H1 (cell line): ENCODE measurements around the gene SLC25A36. TPM values are rescaled to one million over a fixed set of nuclear protein-coding genes. Genes with fewer than 3 reads are reported as not detected.

Experiments
- CHD2 ChIP-seq: IDR thresholded peaks from 2 replicates; pipeline ENCODE4 v1.6.1; 2012; ENCODE audit warnings: low read length, improper control_type of control experiment
- CHD7 ChIP-seq: fragments of 300-600 bp; sonication (generic); IDR thresholded peaks from 2 replicates; pipeline ENCODE4 v1.7.1; 2012; ENCODE audit warnings: low read length, moderate library complexity, mild to moderate bottlenecking, inconsistent platforms; ENCODE audit not compliant: insufficient replicate concordance
- CREB1 ChIP-seq: IDR thresholded peaks from 2 replicates; pipeline ENCODE4 v1.6.1; 2012; ENCODE audit warnings: inconsistent platforms
- CTBP2 ChIP-seq: IDR thresholded peaks from 2 replicates; pipeline ENCODE4 v1.7.0; 2011; ENCODE audit warnings: borderline replicate concordance, mild to moderate bottlenecking, moderate library complexity, mixed read lengths, low read length; ENCODE audit not compliant: insufficient read depth, insufficient read length
- NRF1 ChIP-seq: IDR thresholded peaks from 2 replicates; pipeline ENCODE4 v1.6.1; 2011; ENCODE audit warnings: mild to moderate bottlenecking, low read depth, low read length, improper control_type of control experiment
- RAD21 ChIP-seq, 2 experiments: IDR thresholded peaks in 1 of 2; conservative IDR thresholded peaks in 1 of 2; 2 replicates each; pipeline ENCODE4 v1.6.1; 2011; ENCODE audit warnings: low read depth in 2 of 2, low read length in 2 of 2, improper control_type of control experiment in 1 of 2, inconsistent platforms in 1 of 2, mild to moderate bottlenecking in 1 of 2, moderate library complexity in 1 of 2
- SAP30 ChIP-seq: fragments of 300-600 bp; sonication (generic); IDR thresholded peaks from 2 replicates; pipeline ENCODE4 v1.7.1; 2012; ENCODE audit warnings: low read length, moderate library complexity, mild to moderate bottlenecking, inconsistent platforms; ENCODE audit not compliant: insufficient read depth, insufficient replicate concordance
- TCF12 ChIP-seq: IDR thresholded peaks from 2 replicates; pipeline ENCODE4 v1.6.1; 2011; ENCODE audit warnings: low read depth, mild to moderate bottlenecking, low read length
- YY1 ChIP-seq: IDR thresholded peaks from 2 replicates; pipeline ENCODE4 v1.6.1; 2011; ENCODE audit warnings: low read depth, mild to moderate bottlenecking, low read length
- polyA plus RNA-seq, 7 experiments: library from polyadenylated mRNA; depleted of rRNA in 3 of 7; stranded (reverse) in 5 of 7; unstranded in 2 of 7; fragments of >200 nt in 5 of 7; fragments of 200-250 nt in 2 of 7; gene quantifications; 1 replicate in 5 of 7; 2 replicates in 1 of 7; 4 replicates in 1 of 7; pipeline versions ENCODE4 v1.2.1 to v1.2.3, GENCODE V29; 2011 to 2013; ENCODE audit warnings: missing spikeins in 2 of 7, mixed read lengths in 2 of 7
- total RNA-seq: library from RNA; stranded (reverse); fragmentation: NEBNext Ultra II Directional; extraction: Animal tissue kit (Norgen Biotek cat#: 25700); gene quantifications from 2 replicates; pipeline ENCODE4 v1.2.1, GENCODE V29; 2021

The SLC25A36 gene
- total and polyA plus RNA-seq, 2 of the 8 experiments (the other 6 are each of a cell fraction or from before 2014, with no cell fraction given), result 42.9 to 71.8 TPM

GRCh38 chr3:140898340-140899180, 43.1 kb upstream of the SLC25A36 start (continued):
- TF ChIP-seq CHD7, result no peak
- TF ChIP-seq NRF1, result no peak
- TF ChIP-seq CREB1, result no peak
- TF ChIP-seq YY1, result no peak
- peak; percentile 53 to 56 for TF ChIP-seq RAD21 (IDR thresholded peaks at IDR 0.05 in 1 of 2, conservative IDR thresholded peaks at IDR 0.05 in 1 of 2; ENCODE audit: low read depth in 2 of 2, low read length in 2 of 2)
- no peak for TF ChIP-seq CTBP2
- TF ChIP-seq TCF12, result no peak
- no peak for TF ChIP-seq CHD2
- no peak for TF ChIP-seq SAP30
